Activated T-helper 2 cell treated with anti-CD3 and anti-CD28 coated beads, Interferon-gamma antibody, Interleukin-2, Interleukin-4, amounts not matched to agents 10 μg/mL and 5 μg/mL and 100 μg/mL, durations not matched to agents 14 hours and 24 hours and 36 hours (primary cell): Measurements from ENCODE around the gene CELA1. TPM values are rescaled to one million over a fixed set of nuclear protein-coding genes. Genes with fewer than 3 reads are reported as not detected.

Experiments used
- total RNA-seq: library from RNA; stranded (reverse); gene quantifications from 2 replicates; pipeline ENCODE4 v1.2.3, GENCODE V29; 2022

The CELA1 gene
- total RNA-seq, 1 donor from 2014 or later, result not detected

Other genes with a start within 250 kb of the CELA1 start
- gene TFCP2, start 173.5 kb downstream of the CELA1 start, total RNA-seq, result 42.2 and 44.2 TPM in 2 replicates
- 4.9 and 5.5 TPM in 2 replicates for gene POU6F1, start 128.6 kb downstream of the CELA1 start, total RNA-seq
- gene DAZAP2, start 107.9 kb downstream of the CELA1 start, total RNA-seq, result 151 and 152 TPM in 2 replicates
- 0.44 TPM in 1 of 2 replicates, not detected in the other for gene SMAGP, start 76.3 kb downstream of the CELA1 start, total RNA-seq
- 45.8 and 47.0 TPM in 2 replicates for gene BIN2, start 22.5 kb downstream of the CELA1 start, total RNA-seq
- 19.9 and 22.7 TPM in 2 replicates for gene GALNT6, start 44.7 kb upstream of the CELA1 start, total RNA-seq
- gene SLC4A8, start 78.2 kb upstream of the CELA1 start, total RNA-seq, result 1.6 and 2.6 TPM in 2 replicates
- gene SCN8A, start 244.6 kb upstream of the CELA1 start, total RNA-seq, result 0.25 and 0.39 TPM in 2 replicates